Skin epidermis (tissue), 12 donors: ENCODE measurements around the gene ZCCHC2.

ENCODE experiments used
- H3K27ac ChIP-seq, 21 experiments: fragments of 200-600 bp; sonication (generic) in 11 of 21; one replicate each; pipeline ENCODE4 v1.5.0; 2020; ENCODE audit warnings: mild to moderate bottlenecking in 3 of 21, inconsistent platforms in 2 of 21, moderate library complexity in 2 of 21
- H3K4me3 ChIP-seq, 7 experiments: fragments of 200-600 bp; sonication (generic) in 2 of 7; one replicate each; pipeline ENCODE4 v1.5.0; 2020; ENCODE audit warnings: inconsistent platforms in 2 of 7, mild to moderate bottlenecking in 2 of 7, moderate library complexity in 1 of 7

The ZCCHC2 gene

GRCh38 chr18:62621546-62621945 lies 98.7 kb downstream of the ZCCHC2 start:
- Histone ChIP-seq H3K27ac (peak overlapping the region in 2 of 21 experiments; percentile 10 to 29), H3K4me3 (no peak overlapping the region)

GRCh38 chr18:62625019-62625418 lies 102.2 kb downstream of the ZCCHC2 start:
- H3K27ac ChIP-seq, result peak overlapping the region in 1 of 21 experiments; percentile 61

More at GRCh38 chr18:62625019-62625418, 102.2 kb downstream of the ZCCHC2 start:
- H3K4me3 ChIP-seq, result no peak overlapping the region
